SK-N-MC (cell line): Measurements from ENCODE around the gene ABTB2.

Experiments
- DNase-seq: peaks from one replicate; pipeline ENCODE4 v3.0.0-alpha.2; 2011; ENCODE audit warnings: low read depth, low spot score
- H3K27ac ChIP-seq: fragments of 200-600 bp; sonication (generic); 2 replicates; pipeline ENCODE4 v1.5.1; 2016; ENCODE audit warnings: mixed run types
- H3K36me3 ChIP-seq: fragments of 200-600 bp; sonication (generic); 2 replicates; pipeline ENCODE4 v1.6.1; 2017; ENCODE audit warnings: antibody characterized with exemption, low read length, mixed read lengths; ENCODE audit not compliant: insufficient read depth
- H3K4me3 ChIP-seq: fragments of 200-600 bp; sonication (generic); 2 replicates; pipeline ENCODE4 v1.5.1; 2016
- H3K9ac ChIP-seq: fragments of 200-600 bp; sonication (generic); 2 replicates; pipeline ENCODE4 v1.8.0; 2017; ENCODE audit warnings: mixed run types, mixed read lengths; ENCODE audit not compliant: insufficient read length
- H3K9me3 ChIP-seq: fragments of 200-600 bp; sonication (generic); 2 replicates; pipeline ENCODE4 v1.6.1; 2017; ENCODE audit warnings: low read depth, mild to moderate bottlenecking, antibody characterized with exemption, low read length, moderate library complexity, mixed read lengths
- EZH2 ChIP-seq: fragments of 200-600 bp; sonication (generic); IDR thresholded peaks from one replicate; pipeline ENCODE4 v1.6.1; 2017; ENCODE audit warnings: antibody characterized with exemption
- FOXP2 ChIP-seq: optimal IDR thresholded peaks from 2 replicates; pipeline ENCODE3; 2011; ENCODE audit warnings: mild to moderate bottlenecking, moderate library complexity; ENCODE audit not compliant: insufficient read depth; ENCODE audit errors: extremely low read length, control extremely low read depth
- POLR2AphosphoS5 ChIP-seq: IDR thresholded peaks from 2 replicates; pipeline ENCODE4 v1.6.1; 2012; ENCODE audit warnings: mild to moderate bottlenecking, low read depth, low read length, borderline replicate concordance

The ABTB2 gene

GRCh38 chr11:34146411-34146810, 211.4 kb downstream of the ABTB2 start:
- TF ChIP-seq FOXP2, result no peak
- no peak for TF ChIP-seq POLR2AphosphoS5
- TF ChIP-seq EZH2, result no peak
- Histone ChIP-seq H3K4me3 (no peak overlapping the region), H3K36me3 (peaks cover 99% of the 10 kb centered on the region), H3K27ac (peak overlapping the region; percentile 53; the same call in 1 of the 2 replicates), H3K9ac (no peak overlapping the region), H3K9me3 (no peaks in the 10 kb centered on the region)
- DNase-seq, result no peak

GRCh38 chr11:34145847-34146381, 211.9 kb downstream of the ABTB2 start:
- peaks cover 99% of the 10 kb centered on the region for H3K36me3 ChIP-seq
- no peak overlapping the region for H3K4me3 ChIP-seq
- no peaks in the 10 kb centered on the region for H3K9me3 ChIP-seq
- no peak overlapping the region for H3K9ac ChIP-seq
- H3K27ac ChIP-seq, result peak overlapping the region; percentile 53
- TF ChIP-seq EZH2, result no peak
- TF ChIP-seq FOXP2, result no peak
- TF ChIP-seq POLR2AphosphoS5, result no peak
- no peak for DNase-seq

GRCh38 chr11:34145073-34145472, 212.7 kb downstream of the ABTB2 start:
- no peak for DNase-seq
- no peak overlapping the region for H3K27ac ChIP-seq
- no peak overlapping the region for H3K4me3 ChIP-seq
- H3K36me3 ChIP-seq, result peaks cover 99% of the 10 kb centered on the region
- no peak overlapping the region for H3K9ac ChIP-seq
- H3K9me3 ChIP-seq, result no peaks in the 10 kb centered on the region
- TF ChIP-seq FOXP2, result no peak
- no peak for TF ChIP-seq POLR2AphosphoS5
- no peak for TF ChIP-seq EZH2

- Histone ChIP-seq H3K36me3 (peaks cover 97% of the 10 kb centered on the region), H3K9me3 (no peaks in the 10 kb centered on the region), H3K27ac (no peak overlapping the region), H3K4me3 (no peak overlapping the region), H3K9ac (no peak overlapping the region)
- no peak for TF ChIP-seq FOXP2
- TF ChIP-seq EZH2, result no peak
- TF ChIP-seq POLR2AphosphoS5, result no peak
- DNase-seq, result no peak
Observed at GRCh38 chr11:34143048-34143447, 214.8 kb downstream of the ABTB2 start.

GRCh38 chr11:34140149-34140548, 217.7 kb downstream of the ABTB2 start:
- no peak overlapping the region for H3K9ac ChIP-seq
- no peak for TF ChIP-seq EZH2
- TF ChIP-seq POLR2AphosphoS5, result no peak
- no peak for TF ChIP-seq FOXP2
- no peak overlapping the region for H3K27ac ChIP-seq
- DNase-seq, result no peak
- no peaks in the 10 kb centered on the region for H3K9me3 ChIP-seq
- no peak overlapping the region for H3K4me3 ChIP-seq
- H3K36me3 ChIP-seq, result peaks cover 95% of the 10 kb centered on the region

GRCh38 chr11:34139346-34139745, 218.5 kb downstream of the ABTB2 start:
- no peak for DNase-seq
- Histone ChIP-seq H3K9ac (no peak overlapping the region), H3K27ac (no peak overlapping the region), H3K9me3 (no peaks in the 10 kb centered on the region), H3K4me3 (no peak overlapping the region), H3K36me3 (peaks cover 95% of the 10 kb centered on the region)
- TF ChIP-seq EZH2, result no peak
- no peak for TF ChIP-seq POLR2AphosphoS5
- TF ChIP-seq FOXP2, result no peak

GRCh38 chr11:34136420-34136819, 221.4 kb downstream of the ABTB2 start:
- no peak for DNase-seq
- H3K27ac ChIP-seq, result no peak overlapping the region
- H3K4me3 ChIP-seq, result no peak overlapping the region
- H3K9ac ChIP-seq, result no peak overlapping the region
- H3K36me3 ChIP-seq, result peaks cover 90% of the 10 kb centered on the region
- no peak for TF ChIP-seq POLR2AphosphoS5
- TF ChIP-seq FOXP2, result no peak
- no peak for TF ChIP-seq EZH2
- no peaks in the 10 kb centered on the region for H3K9me3 ChIP-seq

GRCh38 chr11:34135439-34135838, 222.4 kb downstream of the ABTB2 start:
- no peak overlapping the region for H3K9ac ChIP-seq
- peaks cover 90% of the 10 kb centered on the region for H3K36me3 ChIP-seq
- no peak for TF ChIP-seq EZH2
- TF ChIP-seq FOXP2, result no peak
- no peak for TF ChIP-seq POLR2AphosphoS5
- H3K27ac ChIP-seq, result no peak overlapping the region
- DNase-seq, result no peak
- H3K4me3 ChIP-seq, result no peak overlapping the region
- H3K9me3 ChIP-seq, result no peaks in the 10 kb centered on the region

- TF ChIP-seq FOXP2 (no peak), POLR2AphosphoS5 (no peak), EZH2 (no peak)
- no peak for DNase-seq
Observed at GRCh38 chr11:34134765-34135164, 223.0 kb downstream of the ABTB2 start.

More at GRCh38 chr11:34134765-34135164, 223.0 kb downstream of the ABTB2 start:
- Histone ChIP-seq H3K36me3 (peaks cover 89% of the 10 kb centered on the region), H3K27ac (no peak overlapping the region), H3K9me3 (no peaks in the 10 kb centered on the region), H3K4me3 (no peak overlapping the region), H3K9ac (no peak overlapping the region)
